IMR-90 (cell line): ENCODE data around the gene KRTAP10-9. TPM values are rescaled to one million over a fixed set of nuclear protein-coding genes. Genes with fewer than 3 reads are reported as not detected.

Experiments used
- ATAC-seq: fragments of 200-7000 bp; cut with Tn5 transposase; 2 replicates; pipeline ENCODE4 v1.9.1; 2020; ENCODE audit warnings: low read depth, mild to moderate bottlenecking, moderate library complexity
- BruUV-seq: library from RNA; stranded (reverse); fragments of 400-500 nt; replicated peaks from 2 replicates; lab custom pipeline; 2021; lab: Mats Ljungman, UMichigan
- CTCF ChIA-PET: fragments of 300-600 bp; formaldehyde crosslinking; extraction: SDS; loops from one replicate; lab custom pipeline; 2021; ENCODE audit warnings: antibody characterized with exemption; lab: Yijun Ruan, JAX
- POLR2A ChIA-PET: fragments of 300-600 bp; sonication (Branson Sonifier 250); formaldehyde crosslinking; loops from one replicate; lab custom pipeline; 2022; ENCODE audit warnings: antibody characterized with exemption; ENCODE audit not compliant: unreplicated experiment; lab: Charles Lee
- DNase-seq: peaks from one replicate; pipeline ENCODE4 v3.0.0; 2013
- H2AFZ ChIP-seq: replicated peaks from 2 replicates; pipeline ENCODE3; 2013; ENCODE audit warnings: low read length, mild to moderate bottlenecking; ENCODE audit not compliant: poor library complexity
- H2AK5ac ChIP-seq: 2 replicates; pipeline ENCODE4 v1.6.1; 2013; ENCODE audit warnings: low read depth, low read length, inconsistent platforms
- H2AK9ac ChIP-seq: replicated peaks from 2 replicates; pipeline ENCODE3; 2013; ENCODE audit warnings: mild to moderate bottlenecking, low read depth, low read length, moderate library complexity; ENCODE audit not compliant: poor library complexity
- H2BK120ac ChIP-seq: 2 replicates; pipeline ENCODE4 v1.6.1; 2013; ENCODE audit warnings: low read depth, low read length, inconsistent platforms
- H2BK15ac ChIP-seq: 3 replicates; pipeline ENCODE4 v1.6.1; 2013; ENCODE audit warnings: low read depth, low read length, inconsistent platforms
- H2BK20ac ChIP-seq: 2 replicates; pipeline ENCODE4 v1.6.1; 2013; ENCODE audit warnings: low read depth, mild to moderate bottlenecking, inconsistent platforms, low read length, moderate library complexity
- H2BK5ac ChIP-seq: 2 replicates; pipeline ENCODE4 v1.6.1; 2013; ENCODE audit warnings: mild to moderate bottlenecking, low read depth, low read length, inconsistent platforms; ENCODE audit not compliant: poor library complexity, severe bottlenecking
- H3K14ac ChIP-seq: replicated peaks from 2 replicates; pipeline ENCODE4 v1.6.1; 2013; ENCODE audit warnings: low read depth, low read length, inconsistent platforms
- H3K18ac ChIP-seq: 2 replicates; pipeline ENCODE4 v1.6.1; 2013; ENCODE audit warnings: low read depth, low read length, control low read depth
- H3K23ac ChIP-seq: 2 replicates; pipeline ENCODE4 v1.6.1; 2013; ENCODE audit warnings: low read depth, low read length, inconsistent platforms
- H3K27ac ChIP-seq: 2 replicates; pipeline ENCODE4 v1.5.1; 2013; ENCODE audit warnings: mild to moderate bottlenecking, control low read depth, low read length; ENCODE audit not compliant: insufficient read depth
- H3K27me3 ChIP-seq: 2 replicates; pipeline ENCODE4 v1.6.1; 2013; ENCODE audit warnings: low read length; ENCODE audit not compliant: control insufficient read depth, insufficient read depth
- H3K36me3 ChIP-seq: 2 replicates; pipeline ENCODE4 v1.6.1; 2013; ENCODE audit warnings: low read length, mixed read lengths; ENCODE audit not compliant: control insufficient read depth, insufficient read depth
- H3K4ac ChIP-seq: 2 replicates; pipeline ENCODE4 v1.6.1; 2013; ENCODE audit warnings: low read depth, low read length, inconsistent platforms
- H3K4me1 ChIP-seq: 2 replicates; pipeline ENCODE4 v1.6.1; 2013; ENCODE audit warnings: low read length, mixed read lengths; ENCODE audit not compliant: control insufficient read depth, insufficient read depth
- H3K4me2 ChIP-seq: 2 replicates; pipeline ENCODE4 v1.6.1; 2013; ENCODE audit warnings: low read depth, mild to moderate bottlenecking, control low read depth, low read length, moderate library complexity
- H3K4me3 ChIP-seq: 2 replicates; pipeline ENCODE4 v1.5.1; 2013; ENCODE audit warnings: low read depth, mild to moderate bottlenecking, control low read depth, low read length, moderate library complexity; ENCODE audit not compliant: insufficient read depth
- H3K56ac ChIP-seq: 2 replicates; pipeline ENCODE4 v1.6.1; 2013; ENCODE audit warnings: low read length, inconsistent platforms; ENCODE audit not compliant: insufficient read depth; ENCODE audit errors: extremely low read depth
- H3K79me1 ChIP-seq, 2 experiments: 2 replicates each; pipeline ENCODE4 v1.6.1; 2013; ENCODE audit warnings: low read length in 2 of 2, inconsistent platforms in 1 of 2, low read depth in 1 of 2
- H3K9ac ChIP-seq: 2 replicates; pipeline ENCODE4 v1.6.1; 2013; ENCODE audit warnings: low read depth, low read length, control low read depth
- H3K9me1 ChIP-seq: 2 replicates; pipeline ENCODE4 v1.6.1; 2013; ENCODE audit warnings: low read length, inconsistent platforms; ENCODE audit not compliant: insufficient read depth
- H3K9me3 ChIP-seq: 2 replicates; pipeline ENCODE4 v1.6.1; 2013; ENCODE audit warnings: low read length; ENCODE audit not compliant: control insufficient read depth, insufficient read depth
- H4K20me1 ChIP-seq: 2 replicates; pipeline ENCODE4 v1.6.1; 2013; ENCODE audit warnings: low read length, inconsistent platforms; ENCODE audit not compliant: insufficient read depth
- H4K5ac ChIP-seq: 2 replicates; pipeline ENCODE4 v1.6.1; 2013; ENCODE audit warnings: mild to moderate bottlenecking, low read depth, low read length, control low read depth
- H4K8ac ChIP-seq, 2 experiments: 2 replicates each; pipeline ENCODE4 v1.6.1; 2013; ENCODE audit warnings: low read depth in 2 of 2, low read length in 2 of 2, control low read depth in 1 of 2, inconsistent platforms in 1 of 2
- H4K91ac ChIP-seq: 2 replicates; pipeline ENCODE4 v1.6.1; 2013; ENCODE audit warnings: low read depth, low read length, inconsistent platforms; ENCODE audit not compliant: insufficient read depth
- RCOR1 ChIP-seq: IDR thresholded peaks from 2 replicates; pipeline ENCODE4 v1.6.1; 2012; ENCODE audit warnings: mild to moderate bottlenecking, low read length, improper control_type of control experiment; ENCODE audit not compliant: insufficient replicate concordance
- RFX5 ChIP-seq: IDR thresholded peaks from 2 replicates; pipeline ENCODE4 v1.8.0; 2012; ENCODE audit warnings: low read depth, mild to moderate bottlenecking, low read length, moderate library complexity
- WGBS, 2 experiments: methylation state at CpG; one replicate each; pipeline versions ENCODE4 v1.1.5 to v1.1.7; 2013; ENCODE audit warnings: missing lambda C conversion rate in 2 of 2; ENCODE audit not compliant: insufficient read length in 1 of 2; ENCODE audit errors: extremely low coverage in 2 of 2; 5-methylcytosine and 5-hydroxymethylcytosine counted together
- dilution Hi-C: fragments of 300-500 bp; cut with HindIII; formaldehyde crosslinking; loops from one replicate; pipeline ENCODE4 v1.14.3; 2018; ENCODE audit warnings: low sequenced_read_pairs; ENCODE audit not compliant: unreplicated experiment
- in situ Hi-C: fragments of 300-500 bp; cut with MboI; formaldehyde crosslinking; loops from 3 replicates; pipeline ENCODE4 v1.14.3; 2019; ENCODE audit warnings: low sequenced_read_pairs, inconsistent platforms, mixed read lengths
- intact Hi-C: fragments of 100-400 bp; cut with micrococcal nuclease; formaldehyde crosslinking; loops from 2 replicates; pipeline ENCODE4 v1.10.0; 2022
- polyA plus RNA-seq, 3 experiments: library from polyadenylated mRNA; depleted of rRNA; stranded (reverse); fragments of >200 nt; gene quantifications; 2 replicates each; pipeline ENCODE4 v1.2.3, GENCODE V29; 2012; ENCODE audit warnings: low replicate concordance in 1 of 3
- total RNA-seq: library from RNA; depleted of rRNA; stranded (reverse); fragments of >200 nt; gene quantifications from 2 replicates; pipeline ENCODE4 v1.2.3, GENCODE V29; 2012

Gene KRTAP10-9
- total and polyA plus RNA-seq, 2 of the 4 experiments (the other 2 are of a cell fraction), result not detected

DNA sequence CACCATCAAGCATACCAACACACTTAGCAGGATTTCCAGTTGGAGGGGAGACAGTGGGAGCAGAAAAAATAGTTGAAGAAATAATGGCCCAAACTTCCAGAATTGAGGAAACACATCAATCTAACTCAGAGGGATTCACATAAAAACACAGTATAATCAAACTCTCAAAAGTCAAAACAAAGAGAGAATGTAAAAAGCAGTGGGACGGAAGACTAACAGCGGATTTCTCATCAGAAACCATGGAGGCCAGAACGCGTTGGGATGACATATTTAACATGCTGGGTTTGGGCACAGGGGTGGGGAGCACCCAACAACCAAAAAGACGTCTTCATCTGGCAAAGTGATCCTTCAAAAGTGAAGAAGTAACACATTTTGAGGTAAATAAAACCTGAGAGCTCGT, 7.0 kb upstream of the KRTAP10-9 start:
- Histone ChIP-seq H3K9ac (no peak overlapping the region), H2AK5ac (no peak overlapping the region), H2AK9ac (no peak overlapping the region), H2BK5ac (no peak overlapping the region), H3K9me3 (peaks cover 1% of the 10 kb centered on the region; the same call in 1 of the 2 replicates), H2AFZ (no peak overlapping the region), H3K9me1 (no peaks in the 10 kb centered on the region), H4K20me1 (no peaks in the 10 kb centered on the region), H3K4ac (no peak overlapping the region), H3K27ac (no peak overlapping the region), H4K91ac (no peak overlapping the region), H3K18ac (no peak overlapping the region), H2BK120ac (no peak overlapping the region), H3K14ac (no peak overlapping the region), H3K4me3 (no peak overlapping the region), H3K36me3 (no peaks in the 10 kb centered on the region), H3K4me1 (no peaks in the 10 kb centered on the region), H3K56ac (no peak overlapping the region), H2BK20ac (no peak overlapping the region), H4K8ac (no peak overlapping the region), H2BK15ac (no peak overlapping the region), H4K5ac (no peak overlapping the region), H3K79me1 (no peaks in the 10 kb centered on the region), H3K4me2 (no peak overlapping the region), H3K23ac (no peak overlapping the region), H3K27me3 (peaks cover 3% of the 10 kb centered on the region; the same call in 1 of the 2 replicates)
- ChIA-PET POLR2A (no interaction called here), CTCF (no interaction called here)
- ATAC-seq (no peak), DNase-seq (no peak)
- BruUV-seq, result no TSS peak
- 33% methylated on average over 1 of the region's 6 CpGs; no CpG with 5 or more reads in 1 of the 2 experiments for WGBS, 2 experiments
- dilution Hi-C loops (no loop called here), in situ Hi-C loops (no loop called here), intact Hi-C loops (no loop called here)
- TF ChIP-seq RFX5 (no peak), RCOR1 (no peak)
